ENCODE results near the gene CPPED1. TPM values are rescaled to one million over a fixed set of nuclear protein-coding genes. Genes with fewer than 3 reads are reported as not detected.

Gene CPPED1
- total and polyA plus RNA-seq, 10 of the 15 experiments (the other 5 are each of a cell fraction or from before 2014, with no cell fraction given), result 7.1 to 39.0 (median 16.0) TPM

DNA sequence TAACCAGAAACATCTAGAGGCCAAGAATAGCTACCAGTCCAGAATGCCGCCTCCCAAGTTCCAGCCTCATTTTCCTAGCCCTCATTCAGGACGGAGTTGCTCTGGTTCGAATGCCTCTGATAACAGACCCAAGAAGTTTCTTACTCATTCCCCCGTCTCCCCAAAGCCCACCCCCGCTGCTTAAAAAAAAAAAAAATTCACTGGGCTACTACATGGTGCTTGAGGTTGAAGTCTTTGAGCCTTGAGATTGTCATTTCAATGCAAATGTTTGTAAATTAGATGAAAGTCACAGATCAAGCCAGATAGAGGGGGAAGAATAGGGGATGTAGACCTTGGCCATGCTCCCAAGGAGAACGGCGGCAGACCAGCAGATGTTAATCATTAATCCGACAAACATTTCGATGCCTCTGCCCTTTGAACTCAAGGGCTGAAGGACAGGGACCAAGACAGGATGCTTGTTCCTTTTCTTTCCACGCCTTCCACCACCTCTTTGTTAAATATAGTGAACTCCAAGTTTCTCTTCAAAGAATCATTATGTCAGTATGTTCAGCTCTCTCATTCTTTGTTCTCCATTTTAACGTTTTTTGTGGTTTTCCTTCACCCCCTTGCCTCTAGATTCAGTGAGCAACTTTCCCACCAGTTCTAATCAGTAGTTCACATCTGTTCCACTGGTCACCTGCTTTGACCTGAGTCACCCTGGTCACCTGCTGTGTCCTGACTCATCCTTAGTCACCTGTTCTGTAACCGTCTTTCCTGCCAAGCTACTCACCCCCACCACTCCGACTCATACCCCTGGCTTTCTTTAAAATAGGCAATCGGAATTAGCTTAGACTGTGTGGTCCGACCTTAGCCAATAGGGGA lies 190.3 kb downstream of the CPPED1 start (continued):
- TF ChIP-seq SUZ12 (IDR thresholded peaks at IDR 0.05; ENCODE audit: unreplicated experiment) (no peak), HDAC6 (IDR thresholded peaks at IDR 0.05; ENCODE audit: unreplicated experiment) (no peak), NR2C1 (IDR thresholded peaks at IDR 0.05) (peak; percentile 83), GATAD2B (conservative IDR thresholded peaks at IDR 0.05; ENCODE audit: low read depth) (0 out of 2 replicates have a peak, but pooled peaks have one; percentile 69), RFX5 (IDR thresholded peaks at IDR 0.05; ENCODE audit: low read depth, low read length) (no peak), RAD51 (IDR thresholded peaks at IDR 0.05) (peak; percentile 93), CHD4 (IDR thresholded peaks at IDR 0.05) (no peak), ATF7 (IDR thresholded peaks at IDR 0.05; ENCODE audit: low read depth) (peak; percentile 98), NFIC (IDR thresholded peaks at IDR 0.05; ENCODE audit: low read depth, low read length) (peak; percentile 94), BMI1 (IDR thresholded peaks at IDR 0.05; ENCODE audit: borderline replicate concordance) (no peak; the same call in none of the 2 replicates), SMARCA5 (IDR thresholded peaks at IDR 0.05) (0 out of 2 replicates have a peak, but pooled peaks have one; percentile 22), PML (IDR thresholded peaks at IDR 0.05; ENCODE audit: low read length) (no peak), MXI1 (IDR thresholded peaks at IDR 0.05; ENCODE audit: low read depth, low read length) (no peak), NR2F1 (conservative IDR thresholded peaks at IDR 0.05) (peak; percentile 97), RUNX3 (IDR thresholded peaks at IDR 0.05; ENCODE audit: low read length) (peak; percentile 95), SUPT20H (IDR thresholded peaks at IDR 0.05; ENCODE audit: borderline replicate concordance, control insufficient read depth, low read depth, low read length) (no peak)
- TF ChIP-seq, protein P1, sequence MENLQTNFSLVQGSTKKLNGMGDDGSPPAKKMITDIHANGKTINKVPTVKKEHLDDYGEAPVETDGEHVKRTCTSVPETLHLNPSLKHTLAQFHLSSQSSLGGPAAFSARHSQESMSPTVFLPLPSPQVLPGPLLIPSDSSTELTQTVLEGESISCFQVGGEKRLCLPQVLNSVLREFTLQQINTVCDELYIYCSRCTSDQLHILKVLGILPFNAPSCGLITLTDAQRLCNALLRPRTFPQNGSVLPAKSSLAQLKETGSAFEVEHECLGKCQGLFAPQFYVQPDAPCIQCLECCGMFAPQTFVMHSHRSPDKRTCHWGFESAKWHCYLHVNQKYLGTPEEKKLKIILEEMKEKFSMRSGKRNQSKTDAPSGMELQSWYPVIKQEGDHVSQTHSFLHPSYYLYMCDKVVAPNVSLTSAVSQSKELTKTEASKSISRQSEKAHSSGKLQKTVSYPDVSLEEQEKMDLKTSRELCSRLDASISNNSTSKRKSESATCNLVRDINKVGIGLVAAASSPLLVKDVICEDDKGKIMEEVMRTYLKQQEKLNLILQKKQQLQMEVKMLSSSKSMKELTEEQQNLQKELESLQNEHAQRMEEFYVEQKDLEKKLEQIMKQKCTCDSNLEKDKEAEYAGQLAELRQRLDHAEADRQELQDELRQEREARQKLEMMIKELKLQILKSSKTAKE (IDR thresholded peaks at IDR 0.05; ENCODE audit: low read depth, poor library complexity, severe bottlenecking), result peak; percentile 75
- TF ChIP-seq, protein P2, sequence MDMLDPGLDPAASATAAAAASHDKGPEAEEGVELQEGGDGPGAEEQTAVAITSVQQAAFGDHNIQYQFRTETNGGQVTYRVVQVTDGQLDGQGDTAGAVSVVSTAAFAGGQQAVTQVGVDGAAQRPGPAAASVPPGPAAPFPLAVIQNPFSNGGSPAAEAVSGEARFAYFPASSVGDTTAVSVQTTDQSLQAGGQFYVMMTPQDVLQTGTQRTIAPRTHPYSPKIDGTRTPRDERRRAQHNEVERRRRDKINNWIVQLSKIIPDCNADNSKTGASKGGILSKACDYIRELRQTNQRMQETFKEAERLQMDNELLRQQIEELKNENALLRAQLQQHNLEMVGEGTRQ (IDR thresholded peaks at IDR 0.05; ENCODE audit: borderline replicate concordance, low read depth, low read length), result peak; percentile 14; the same call in 1 of the 2 replicates
- TF ChIP-seq, protein P3, sequence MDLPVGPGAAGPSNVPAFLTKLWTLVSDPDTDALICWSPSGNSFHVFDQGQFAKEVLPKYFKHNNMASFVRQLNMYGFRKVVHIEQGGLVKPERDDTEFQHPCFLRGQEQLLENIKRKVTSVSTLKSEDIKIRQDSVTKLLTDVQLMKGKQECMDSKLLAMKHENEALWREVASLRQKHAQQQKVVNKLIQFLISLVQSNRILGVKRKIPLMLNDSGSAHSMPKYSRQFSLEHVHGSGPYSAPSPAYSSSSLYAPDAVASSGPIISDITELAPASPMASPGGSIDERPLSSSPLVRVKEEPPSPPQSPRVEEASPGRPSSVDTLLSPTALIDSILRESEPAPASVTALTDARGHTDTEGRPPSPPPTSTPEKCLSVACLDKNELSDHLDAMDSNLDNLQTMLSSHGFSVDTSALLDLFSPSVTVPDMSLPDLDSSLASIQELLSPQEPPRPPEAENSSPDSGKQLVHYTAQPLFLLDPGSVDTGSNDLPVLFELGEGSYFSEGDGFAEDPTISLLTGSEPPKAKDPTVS (IDR thresholded peaks at IDR 0.05; ENCODE audit: low read depth, low read length), result no peak
- TF ChIP-seq, protein P4, sequence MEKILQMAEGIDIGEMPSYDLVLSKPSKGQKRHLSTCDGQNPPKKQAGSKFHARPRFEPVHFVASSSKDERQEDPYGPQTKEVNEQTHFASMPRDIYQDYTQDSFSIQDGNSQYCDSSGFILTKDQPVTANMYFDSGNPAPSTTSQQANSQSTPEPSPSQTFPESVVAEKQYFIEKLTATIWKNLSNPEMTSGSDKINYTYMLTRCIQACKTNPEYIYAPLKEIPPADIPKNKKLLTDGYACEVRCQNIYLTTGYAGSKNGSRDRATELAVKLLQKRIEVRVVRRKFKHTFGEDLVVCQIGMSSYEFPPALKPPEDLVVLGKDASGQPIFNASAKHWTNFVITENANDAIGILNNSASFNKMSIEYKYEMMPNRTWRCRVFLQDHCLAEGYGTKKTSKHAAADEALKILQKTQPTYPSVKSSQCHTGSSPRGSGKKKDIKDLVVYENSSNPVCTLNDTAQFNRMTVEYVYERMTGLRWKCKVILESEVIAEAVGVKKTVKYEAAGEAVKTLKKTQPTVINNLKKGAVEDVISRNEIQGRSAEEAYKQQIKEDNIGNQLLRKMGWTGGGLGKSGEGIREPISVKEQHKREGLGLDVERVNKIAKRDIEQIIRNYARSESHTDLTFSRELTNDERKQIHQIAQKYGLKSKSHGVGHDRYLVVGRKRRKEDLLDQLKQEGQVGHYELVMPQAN (conservative IDR thresholded peaks at IDR 0.05), result no peak
